Activated T-helper 1 cell treated with anti-CD3 and anti-CD28 coated beads, Interleukin-2, amount 50 U/mL, for 16 hours (primary cell): ENCODE results near the gene MAPK12.

Experiments used
- DNase-seq, 2 donors: peaks; one replicate each; pipeline ENCODE4 v3.0.0-alpha.2; 2020; ENCODE audit warnings: low read depth in 1 of 2, low spot score in 1 of 2

Gene MAPK12

DNA sequence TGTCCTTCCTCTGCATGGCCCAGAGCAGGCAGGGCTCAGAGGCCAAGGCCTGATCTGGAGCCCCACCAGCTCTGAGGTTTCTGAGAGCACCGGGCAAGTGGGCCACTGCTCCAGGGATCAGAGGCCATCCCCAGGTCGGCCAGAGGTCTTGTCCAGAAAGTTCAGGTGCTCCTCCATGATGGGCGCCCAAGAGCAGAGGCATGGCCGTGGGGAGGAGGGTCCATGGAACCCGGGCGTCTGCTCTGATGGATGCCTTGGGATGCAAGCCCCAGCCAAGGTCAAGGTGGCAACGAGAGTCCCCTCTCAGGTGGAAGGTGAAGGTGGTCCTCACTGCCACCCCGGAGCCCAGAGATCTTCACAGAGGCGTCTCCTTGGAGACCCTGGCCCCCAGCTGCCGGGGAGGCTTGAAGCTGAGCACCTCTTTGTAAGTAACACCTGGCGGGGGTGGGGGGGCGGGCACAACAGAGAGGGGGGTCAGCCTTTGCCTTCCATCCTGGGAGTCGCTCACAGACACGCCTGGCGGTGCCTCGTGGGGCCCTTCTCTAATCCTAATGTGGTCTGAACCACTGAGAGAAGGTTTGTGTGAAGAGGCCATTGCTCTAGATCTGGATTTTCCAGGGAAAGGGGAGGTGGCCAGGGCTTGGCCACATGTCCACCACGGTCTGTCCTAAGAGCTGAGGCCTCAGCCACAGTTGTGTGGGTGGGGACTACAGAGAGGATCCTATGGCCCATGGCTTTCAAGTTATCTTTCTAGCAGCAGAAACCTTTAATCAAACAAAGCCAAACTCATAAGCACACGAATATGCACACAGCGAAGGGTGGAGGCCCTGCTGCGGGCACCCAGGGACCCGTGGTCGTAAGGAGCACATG lies 8.2 kb downstream of the MAPK12 start:
- DNase-seq: no peak

- peak; percentile 51 to 57 for DNase-seq
Measured at GRCh38 chr22:50252082-50253045, 9.1 kb downstream of the MAPK12 start.

- no peak for DNase-seq
Measured at GRCh38 chr22:50251477-50252081, 9.9 kb downstream of the MAPK12 start.

- peak; percentile 63 to 68 for DNase-seq
Measured at GRCh38 chr22:50250555-50251476, 10.7 kb downstream of the MAPK12 start, which contains the start of gene HDAC10. Gene HDAC10, minus strand, starts transcription at chr22:50251265. Its CDS starts 233 bp downstream, at chr22:50251032.

DNA sequence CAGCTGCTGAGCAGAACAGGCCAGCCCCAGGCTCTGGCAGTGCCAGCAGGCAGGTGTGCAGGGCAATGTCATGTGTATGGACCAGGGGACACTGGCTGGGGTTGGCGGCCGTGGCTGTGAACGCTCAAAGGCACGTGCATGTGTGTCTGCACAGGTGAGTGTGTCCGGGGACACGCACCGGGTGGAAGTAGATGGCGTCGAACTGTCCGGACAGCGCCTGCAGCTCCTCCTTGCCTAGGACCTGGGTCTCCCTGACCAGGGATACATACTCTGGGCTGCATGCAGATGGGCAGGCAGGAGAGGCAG lies 11.3 kb downstream of the MAPK12 start:
- no peak for DNase-seq

GRCh38 chr22:50249341-50250248 lies 11.9 kb downstream of the MAPK12 start:
- DNase-seq: no peak

GRCh38 chr22:50248196-50249081 lies 13.0 kb downstream of the MAPK12 start:
- DNase-seq: no peak

DNA sequence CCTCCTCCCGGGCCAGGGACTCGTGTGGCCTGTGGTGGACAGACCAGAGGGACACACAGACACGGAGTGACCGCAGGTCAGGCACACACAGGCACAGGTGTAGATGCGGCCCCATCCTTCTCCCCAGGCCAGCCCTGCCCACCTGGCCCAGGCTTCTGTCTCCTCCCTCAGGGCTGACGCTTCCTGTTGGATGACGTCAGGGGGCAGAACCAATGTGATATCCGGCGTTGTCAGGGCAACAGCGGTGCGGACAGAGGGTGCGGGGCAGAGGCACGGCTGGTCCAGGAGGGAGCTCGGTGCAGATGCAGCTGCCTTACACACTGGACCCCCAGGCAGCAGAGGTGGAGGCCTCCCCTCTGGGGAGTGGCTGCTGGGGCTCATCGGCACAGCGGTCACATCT lies 13.7 kb downstream of the MAPK12 start:
- DNase-seq: peak in 1 of 2 donors; percentile 31

DNA sequence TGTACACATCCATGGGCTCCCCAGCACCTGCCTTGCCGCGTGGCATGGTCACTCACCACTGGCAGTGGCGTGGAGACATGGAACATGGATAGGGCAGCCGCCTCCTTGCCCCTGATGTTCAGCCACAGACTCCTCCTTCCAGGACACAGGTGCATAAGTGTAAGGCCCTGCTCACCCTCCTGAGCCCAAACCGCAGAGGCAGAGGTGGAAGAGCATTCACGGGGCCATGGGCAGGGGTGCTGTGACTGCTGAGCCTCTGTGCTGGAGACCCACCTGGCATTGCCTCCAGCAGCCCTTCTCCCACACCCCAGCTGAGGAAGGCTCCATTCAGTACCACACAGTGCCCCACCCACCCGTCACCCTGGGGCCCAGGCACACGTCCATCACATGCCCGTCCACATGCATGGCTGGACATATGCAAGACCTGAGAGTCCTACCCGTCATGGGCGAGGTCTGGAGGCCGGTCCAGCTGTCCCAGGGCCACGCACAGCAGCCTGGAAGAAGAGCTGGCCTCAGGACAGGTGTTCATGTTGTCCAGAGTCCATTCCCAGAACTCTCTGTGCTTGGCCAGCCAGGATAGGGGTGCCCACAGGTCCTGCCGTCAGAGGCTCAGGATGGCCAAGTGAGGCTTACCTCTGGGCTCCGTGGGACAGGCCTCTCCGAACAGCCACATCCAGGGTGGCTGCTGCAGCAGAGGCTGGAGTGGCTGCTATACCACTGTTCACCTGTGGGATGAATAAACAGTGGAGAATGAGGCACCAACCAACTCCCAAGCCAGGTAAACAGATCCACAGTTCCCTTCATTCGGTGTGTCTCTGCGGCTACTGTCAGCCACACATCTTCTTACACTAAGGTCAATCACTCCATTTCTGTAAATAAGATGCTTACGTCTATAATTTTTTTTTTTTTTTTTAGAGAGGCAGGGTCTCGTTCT lies 15.0 kb downstream of the MAPK12 start:
- no peak for DNase-seq

- no peak for DNase-seq
Measured at GRCh38 chr22:50245214-50246072, 16.0 kb downstream of the MAPK12 start.

GRCh38 chr22:50244420-50245213 lies 16.9 kb downstream of the MAPK12 start, which contains the start of gene TUBGCP6:
Gene TUBGCP6, minus strand, starts transcription at chr22:50245023. Its CDS starts 564 bp downstream, at chr22:50244459.
- DNase-seq: peak; percentile 86 to 88

- DNase-seq: no peak
Measured at GRCh38 chr22:50243685-50244419, 17.6 kb downstream of the MAPK12 start.

GRCh38 chr22:50242406-50242949 lies 19.0 kb downstream of the MAPK12 start:
- no peak for DNase-seq

DNA sequence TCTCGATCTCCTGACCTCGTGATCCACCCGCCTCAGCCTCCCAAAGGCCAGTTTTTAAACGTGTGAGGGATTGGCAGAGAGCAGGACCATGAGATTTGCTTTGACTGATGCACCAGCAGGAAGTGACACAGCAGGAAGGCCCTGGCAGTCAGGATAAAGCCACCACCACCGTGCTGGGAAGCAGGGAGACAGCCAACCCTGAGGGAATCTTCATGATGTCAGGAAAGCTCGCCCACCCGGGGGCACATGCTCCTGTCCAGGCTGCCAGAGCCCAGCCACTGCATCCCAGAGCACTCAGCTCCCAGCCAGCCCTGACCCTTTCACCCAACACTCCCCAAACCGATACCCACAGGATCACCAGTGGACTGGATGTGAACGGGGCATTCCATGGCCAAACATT lies 22.7 kb downstream of the MAPK12 start:
- no peak for DNase-seq
